ENCODE data around the gene EMC9. TPM values are rescaled to one million over a fixed set of nuclear protein-coding genes. Genes with fewer than 3 reads are reported as not detected.
A peak's percentile ranks its signal among the peaks of the same experiment; 100 is the strongest.

The EMC9 gene
- total RNA-seq, 1 donor from 2014 or later = 23.8 TPM

GRCh38 chr14:24171422-24172260, 30.2 kb upstream of the EMC9 start, which contains the start of gene REC8:
REC8 (plus strand) TSS chr14:24172080; CDS start chr14:24172553, 473 bp downstream.
- Histone ChIP-seq H3K4me1 (peaks cover 15% of the 10 kb centered on the region), H3K27ac (no peak within 1 kb of the TSS), H3K36me3 (peaks cover 0 to 11% of the 10 kb centered on the region in 2 donors), H3K9me3 (no peaks in the 10 kb centered on the region), H3K4me3 (peak within 1 kb of the TSS; percentile 31 to 41), H3K27me3 (no peaks in the 10 kb centered on the region)
- no peak for DNase-seq (ENCODE audit: extremely low spot score in 2 of 2)
- no peak for TF ChIP-seq POLR2A (IDR thresholded peaks at IDR 0.05)
- no peak for TF ChIP-seq CTCF (IDR thresholded peaks at IDR 0.05)
- TF ChIP-seq POLR2AphosphoS5 (IDR thresholded peaks at IDR 0.05; ENCODE audit: insufficient read depth in 1 of 2, low read depth in 1 of 2) = peak in 1 of 2 donors; percentile 19
- intact Hi-C loops (cut with DNase I) = no loop called here

- Histone ChIP-seq H3K27me3 (no peaks in the 10 kb centered on the region), H3K9me3 (no peaks in the 10 kb centered on the region), H3K4me1 (peaks cover 37% of the 10 kb centered on the region), H3K4me3 (no peak overlapping the region), H3K36me3 (peaks cover 0 to 51% of the 10 kb centered on the region in 2 donors), H3K27ac (no peak overlapping the region)
- intact Hi-C loops (cut with DNase I) = no loop called here
- DNase-seq (ENCODE audit: extremely low spot score in 2 of 2) = no peak
- TF ChIP-seq POLR2A (IDR thresholded peaks at IDR 0.05) (no peak), CTCF (IDR thresholded peaks at IDR 0.05) (no peak), POLR2AphosphoS5 (IDR thresholded peaks at IDR 0.05; ENCODE audit: insufficient read depth in 1 of 2, low read depth in 1 of 2) (no peak)
Measured at GRCh38 chr14:24167469-24168114, 26.2 kb upstream of the EMC9 start.

GRCh38 chr14:24165785-24166184, 24.4 kb upstream of the EMC9 start:
- H3K27ac ChIP-seq = no peak overlapping the region
- no peaks in the 10 kb centered on the region for H3K27me3 ChIP-seq
- H3K9me3 ChIP-seq = no peaks in the 10 kb centered on the region
- intact Hi-C loops (cut with DNase I) = no loop called here
- TF ChIP-seq CTCF (IDR thresholded peaks at IDR 0.05) (no peak), POLR2A (IDR thresholded peaks at IDR 0.05) (no peak), POLR2AphosphoS5 (IDR thresholded peaks at IDR 0.05; ENCODE audit: insufficient read depth in 1 of 2, low read depth in 1 of 2) (no peak)
- DNase-seq (ENCODE audit: extremely low spot score in 2 of 2) = no peak
- peaks cover 0 to 51% of the 10 kb centered on the region in 2 donors for H3K36me3 ChIP-seq
- H3K4me1 ChIP-seq = peaks cover 32% of the 10 kb centered on the region
- no peak overlapping the region for H3K4me3 ChIP-seq

DNA sequence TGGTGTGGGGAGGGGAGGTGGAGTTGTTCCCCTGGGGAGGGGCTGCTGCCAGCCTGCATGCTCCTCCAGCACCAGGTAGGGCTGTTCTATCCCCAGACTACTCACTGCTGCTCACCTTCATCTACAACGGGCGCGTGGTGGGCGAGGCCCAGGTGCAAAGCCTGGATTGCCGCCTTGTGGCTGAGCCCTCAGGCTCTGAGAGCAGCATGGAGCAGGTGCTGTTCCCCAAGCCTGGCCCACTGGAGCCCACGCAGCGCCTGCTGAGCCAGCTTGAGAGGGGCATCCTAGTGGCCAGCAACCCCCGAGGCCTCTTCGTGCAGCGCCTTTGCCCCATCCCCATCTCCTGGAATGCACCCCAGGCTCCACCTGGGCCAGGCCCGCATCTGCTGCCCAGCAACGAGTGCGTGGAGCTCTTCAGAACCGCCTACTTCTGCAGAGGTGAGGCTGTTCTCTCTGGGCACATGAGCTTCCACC, 23.2 kb upstream of the EMC9 start:
- H3K4me1 ChIP-seq = peaks cover 38% of the 10 kb centered on the region
- TF ChIP-seq CTCF (IDR thresholded peaks at IDR 0.05) = no peak
- TF ChIP-seq POLR2AphosphoS5 (IDR thresholded peaks at IDR 0.05; ENCODE audit: insufficient read depth in 1 of 2, low read depth in 1 of 2) = no peak
- TF ChIP-seq POLR2A (IDR thresholded peaks at IDR 0.05) = no peak

More for the DNA sequence above, 23.2 kb upstream of the EMC9 start:
- Histone ChIP-seq H3K36me3 (peaks cover 0 to 51% of the 10 kb centered on the region in 2 donors), H3K27ac (no peak overlapping the region), H3K9me3 (no peaks in the 10 kb centered on the region), H3K27me3 (no peaks in the 10 kb centered on the region), H3K4me3 (no peak overlapping the region)
- DNase-seq (ENCODE audit: extremely low spot score in 2 of 2) = no peak
- intact Hi-C loops (cut with DNase I) = no loop called here

All from vagina (tissue), 2 donors.